ENCODE data around the gene CLASP2.

The CLASP2 gene

GRCh38 chr3:33658991-33659848 lies 58.8 kb downstream of the CLASP2 start:
- TF ChIP-seq CTCF (IDR thresholded peaks at IDR 0.05): no peak

- TF ChIP-seq CTCF (IDR thresholded peaks at IDR 0.05): no peak
Measured at GRCh38 chr3:33658621-33658990, 59.4 kb downstream of the CLASP2 start.

- no peak for TF ChIP-seq CTCF (IDR thresholded peaks at IDR 0.05)
Measured at GRCh38 chr3:33658039-33658438, 60.0 kb downstream of the CLASP2 start.

- no peak for TF ChIP-seq CTCF (IDR thresholded peaks at IDR 0.05)
Measured at GRCh38 chr3:33652736-33653135, 65.3 kb downstream of the CLASP2 start.

GRCh38 chr3:33650495-33650894 lies 67.6 kb downstream of the CLASP2 start:
- TF ChIP-seq CTCF (IDR thresholded peaks at IDR 0.05): no peak

GRCh38 chr3:33648793-33649192 lies 69.3 kb downstream of the CLASP2 start:
- TF ChIP-seq CTCF (IDR thresholded peaks at IDR 0.05): no peak

- TF ChIP-seq CTCF (IDR thresholded peaks at IDR 0.05): no peak
Measured at GRCh38 chr3:33646406-33646805, 71.6 kb downstream of the CLASP2 start.

Measured in LNCAP (cell line).